GM19324 (cell line): ENCODE data around the gene URB1.
"Not testable (repeated sequence)": the region's sequence is repeated elsewhere in the genome, so short reads cannot be mapped to it uniquely, and the experiment has no call there.

Experiments
- ATAC-seq: cut with Tn5 transposase; IDR thresholded peaks from one replicate; pipeline ENCODE4 v1.9.1; 2021; ENCODE audit warnings: mild to moderate bottlenecking, moderate library complexity; ENCODE audit not compliant: unreplicated experiment, low FRiP score

The URB1 gene, protein sequence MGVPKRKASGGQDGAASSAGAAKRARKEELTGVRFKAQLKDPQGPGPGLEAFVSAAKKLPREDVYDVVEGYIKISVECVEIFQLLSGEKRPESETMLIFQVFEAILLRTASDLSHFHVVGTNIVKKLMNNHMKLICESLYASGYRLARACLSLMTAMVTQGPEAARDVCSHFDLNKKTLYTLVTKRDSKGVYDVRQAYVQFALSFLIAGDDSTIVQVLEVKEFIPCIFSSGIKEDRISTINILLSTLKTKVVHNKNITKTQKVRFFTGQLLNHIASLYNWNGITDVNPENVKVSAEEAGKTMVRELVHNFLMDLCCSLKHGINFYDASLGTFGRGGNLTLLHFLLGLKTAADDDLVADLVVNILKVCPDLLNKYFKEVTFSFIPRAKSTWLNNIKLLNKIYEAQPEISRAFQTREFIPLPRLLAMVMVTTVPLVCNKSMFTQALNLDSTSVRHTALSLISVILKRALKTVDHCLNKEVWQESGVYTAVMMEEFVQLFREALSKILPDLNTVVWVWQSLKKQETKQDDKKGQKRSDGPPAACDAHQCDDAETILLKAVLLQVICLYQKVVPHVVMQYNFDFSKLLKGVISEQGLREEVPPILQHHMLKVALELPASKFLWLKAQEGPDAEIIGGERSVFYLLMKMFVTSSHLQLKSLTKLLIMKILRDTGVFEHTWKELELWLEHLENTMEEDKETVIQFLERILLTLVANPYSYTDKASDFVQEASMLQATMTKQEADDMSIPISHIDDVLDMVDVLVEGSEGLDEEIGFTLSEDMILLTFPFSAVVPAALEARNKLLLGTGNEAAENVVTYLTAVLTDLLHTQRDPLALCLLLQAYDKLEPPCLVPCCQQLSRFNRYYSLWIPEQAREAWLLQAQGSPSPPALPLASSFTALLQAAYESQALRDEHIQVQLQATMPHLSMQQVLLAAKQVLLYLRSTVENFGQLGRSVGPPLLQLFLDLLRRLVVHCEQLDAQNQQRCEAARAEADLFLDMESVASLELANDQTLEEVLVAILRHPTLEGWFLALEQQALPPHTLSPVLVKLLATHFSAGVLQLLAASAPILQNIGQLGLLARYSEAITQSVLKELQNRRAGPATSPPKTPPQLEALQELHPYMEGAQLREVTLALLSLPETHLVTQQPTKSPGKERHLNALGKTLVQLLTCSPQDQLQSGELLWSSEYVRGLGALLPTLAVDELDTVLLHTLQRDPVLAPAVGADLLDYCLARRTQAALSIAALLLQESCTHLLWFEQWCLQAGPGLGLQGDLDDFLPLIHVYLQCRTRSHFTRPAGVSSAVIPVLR (N-terminal part only)

DNA sequence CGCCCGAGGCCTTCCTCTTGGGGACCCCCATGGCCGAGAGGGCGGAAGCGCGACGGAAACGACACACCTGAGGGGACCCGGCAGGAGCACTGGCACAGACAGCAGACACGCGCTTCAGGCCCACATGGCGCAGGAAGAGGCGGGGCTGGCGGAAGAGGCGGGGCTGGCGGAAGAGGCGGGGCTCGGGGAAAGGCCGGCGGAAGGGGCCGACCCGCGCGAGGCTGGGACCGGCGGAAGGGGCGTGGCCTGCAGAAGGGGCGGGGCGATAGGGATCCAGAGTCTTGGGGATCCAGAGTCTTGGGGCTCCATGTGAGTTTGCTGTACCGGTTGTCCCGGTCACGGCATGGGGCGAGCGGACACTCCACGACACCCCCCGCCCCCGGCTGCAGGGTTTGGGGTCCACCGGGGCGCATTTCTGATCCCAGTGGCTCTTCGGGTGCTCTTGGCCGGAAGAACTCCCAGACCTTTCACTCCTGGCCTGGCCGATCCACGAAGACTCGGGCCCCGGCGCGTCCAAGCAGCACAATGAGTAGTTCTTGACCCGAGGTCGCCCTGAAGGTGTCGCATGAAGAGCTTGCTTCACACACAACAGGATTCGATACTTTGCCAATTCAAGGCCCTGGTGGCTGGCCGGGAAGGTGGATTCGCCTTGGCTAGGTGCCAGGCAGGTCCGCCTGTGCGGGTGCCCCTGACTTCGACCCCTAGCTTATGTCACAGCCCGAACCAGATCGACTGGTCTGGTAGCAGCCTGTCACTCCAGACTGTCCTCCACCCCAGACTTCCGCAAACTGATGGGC lies at the start of gene URB1:
Gene URB1, minus strand, starts transcription at position 133 of the 797 bp plus-strand sequence. Its CDS starts 102 bp downstream, at position 31.
- peak; percentile 92 for ATAC-seq

DNA sequence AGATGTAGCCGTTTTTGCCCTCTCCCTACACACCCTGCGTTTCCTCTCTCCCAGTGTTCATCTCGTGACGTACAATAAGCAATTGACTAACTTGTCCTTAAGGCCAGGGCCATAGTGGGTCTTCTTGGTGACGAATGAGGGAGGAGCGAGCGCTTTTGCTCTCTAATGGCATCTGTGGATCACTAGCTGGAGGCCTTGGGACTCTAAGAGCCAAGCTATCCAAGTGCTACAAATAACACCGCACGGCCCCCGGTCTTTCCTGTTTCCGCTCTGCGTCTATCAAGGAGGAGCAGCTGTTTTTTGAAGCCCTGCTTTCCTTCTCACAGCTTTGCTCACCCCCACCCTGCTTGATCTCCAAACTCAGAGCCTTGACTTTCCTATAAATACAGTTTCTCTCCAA lies 44.9 kb upstream of the URB1 start:
- no peak for ATAC-seq

DNA sequence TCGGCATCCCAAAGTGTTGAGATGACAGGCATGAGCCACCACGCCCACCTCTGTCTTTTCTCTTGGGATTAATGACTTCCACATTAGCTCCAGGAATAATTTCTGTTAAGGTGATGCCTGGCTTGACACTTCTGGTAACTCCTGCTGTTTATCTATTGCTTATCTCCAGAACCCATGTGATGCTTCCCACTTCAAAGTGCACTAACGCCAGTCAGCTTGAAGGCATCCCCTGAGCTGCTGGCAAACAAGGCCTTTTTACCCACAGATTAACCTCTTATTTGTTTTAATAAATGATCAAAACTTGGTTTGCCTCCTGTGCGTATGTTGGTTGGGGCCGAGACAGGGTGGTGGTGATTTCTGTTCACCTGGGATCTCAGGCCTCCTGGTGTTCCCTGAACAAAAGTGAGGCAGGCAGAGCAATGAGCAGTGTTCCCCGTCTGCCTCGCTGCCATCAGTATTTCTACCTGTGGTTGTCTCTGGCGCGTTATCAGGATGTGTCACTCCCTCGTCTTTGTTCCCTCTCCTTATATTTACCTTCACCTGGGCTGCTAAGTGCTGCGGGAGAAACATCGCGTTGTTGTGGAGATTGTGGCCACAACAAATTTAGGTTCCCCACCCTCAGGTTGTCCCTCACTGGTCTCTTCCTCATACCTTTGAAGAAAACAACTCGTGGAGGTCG lies 40.3 kb upstream of the URB1 start:
- ATAC-seq, result not testable (repeated sequence)

DNA sequence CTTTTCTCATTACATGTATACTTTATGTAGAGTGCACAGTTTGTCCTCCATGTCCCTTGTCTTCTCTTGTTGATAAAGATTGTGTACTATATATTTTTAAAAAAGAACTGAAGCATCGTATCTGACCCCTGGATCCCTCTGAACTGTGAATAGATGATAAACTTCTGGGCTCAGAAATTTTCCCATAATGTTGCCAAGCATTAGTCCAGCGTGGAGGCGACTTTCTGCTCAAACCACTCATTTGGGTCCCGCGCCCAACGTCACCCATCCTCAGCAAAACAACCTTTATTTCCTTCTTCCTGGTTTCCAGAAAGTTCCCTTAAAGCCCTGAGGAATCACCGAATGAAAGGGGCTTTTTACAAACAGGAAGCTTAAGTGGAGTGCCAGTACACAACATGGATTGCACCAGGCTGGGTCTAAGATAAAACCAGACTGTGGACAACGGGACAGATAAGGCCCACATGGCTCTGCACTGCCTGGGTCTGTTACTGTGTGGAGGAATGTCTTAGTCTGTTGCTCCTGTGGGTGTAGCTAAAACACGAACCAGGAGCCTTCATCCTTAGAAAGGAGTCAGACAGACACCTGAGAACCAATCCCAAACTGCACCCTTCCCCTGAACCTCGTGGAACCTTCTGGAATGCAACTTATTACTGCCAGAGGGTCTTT lies 35.3 kb upstream of the URB1 start:
- no peak for ATAC-seq

DNA sequence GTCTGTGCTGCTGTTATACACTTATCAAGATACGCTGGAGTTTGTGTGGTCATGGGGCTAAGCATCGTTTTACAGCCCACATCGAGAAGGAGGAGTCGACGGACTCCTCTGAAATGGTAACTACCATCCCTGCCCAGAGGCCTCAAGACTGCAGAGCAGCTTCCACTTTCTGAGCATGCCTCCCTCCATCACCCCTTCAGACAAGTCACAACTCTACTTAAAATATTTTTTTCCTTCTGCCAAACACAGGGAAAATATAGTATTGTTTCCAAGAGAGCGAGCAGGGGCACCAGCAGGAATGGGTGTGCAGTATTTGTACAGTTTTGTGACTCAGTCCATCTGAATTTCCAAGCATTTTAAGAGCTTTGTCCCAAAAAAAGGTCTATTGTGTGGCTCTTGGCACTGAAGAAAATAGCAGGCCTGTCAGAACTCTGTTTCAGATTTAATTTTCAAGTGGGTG lies 33.8 kb upstream of the URB1 start:
- ATAC-seq, result no peak

DNA sequence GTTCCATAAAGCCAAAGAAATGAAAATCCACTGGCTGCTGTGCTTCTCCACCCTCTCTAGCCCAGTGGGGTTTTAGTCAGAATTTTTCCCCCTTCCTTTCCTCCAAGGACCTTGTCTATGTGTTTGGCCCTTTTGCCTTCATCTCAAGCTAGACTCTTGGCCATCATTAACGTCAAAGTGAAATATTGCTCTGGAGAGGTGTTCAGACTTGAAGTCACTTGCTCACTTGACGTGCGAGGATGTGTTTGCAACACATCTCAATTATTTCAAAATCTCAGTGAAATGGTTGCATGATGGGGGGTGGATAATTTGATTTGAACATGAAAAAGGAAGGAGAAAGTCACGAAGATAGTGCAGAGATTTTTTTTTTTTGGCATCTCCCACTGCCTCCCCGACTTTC lies 33.3 kb upstream of the URB1 start:
- ATAC-seq, result no peak

DNA sequence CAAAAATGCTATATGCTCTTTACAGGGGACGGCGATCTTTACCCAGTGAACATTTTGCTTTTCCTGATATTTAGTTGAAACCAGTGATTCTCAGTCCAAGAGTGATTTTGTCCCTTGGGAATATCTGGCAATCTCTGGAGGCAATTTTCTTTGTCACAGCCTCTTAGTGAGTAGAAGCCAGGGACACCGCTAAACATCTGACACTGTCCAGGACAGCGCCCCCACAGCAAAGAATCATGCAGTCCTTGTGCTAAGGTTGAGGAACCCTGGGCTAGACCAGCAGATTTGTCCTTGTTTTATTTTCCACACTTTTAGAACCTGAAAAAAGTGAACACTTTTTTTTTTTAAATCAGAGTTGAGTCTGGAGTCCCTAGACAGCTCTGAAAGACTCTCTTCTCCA lies 32.8 kb upstream of the URB1 start:
- no peak for ATAC-seq

DNA sequence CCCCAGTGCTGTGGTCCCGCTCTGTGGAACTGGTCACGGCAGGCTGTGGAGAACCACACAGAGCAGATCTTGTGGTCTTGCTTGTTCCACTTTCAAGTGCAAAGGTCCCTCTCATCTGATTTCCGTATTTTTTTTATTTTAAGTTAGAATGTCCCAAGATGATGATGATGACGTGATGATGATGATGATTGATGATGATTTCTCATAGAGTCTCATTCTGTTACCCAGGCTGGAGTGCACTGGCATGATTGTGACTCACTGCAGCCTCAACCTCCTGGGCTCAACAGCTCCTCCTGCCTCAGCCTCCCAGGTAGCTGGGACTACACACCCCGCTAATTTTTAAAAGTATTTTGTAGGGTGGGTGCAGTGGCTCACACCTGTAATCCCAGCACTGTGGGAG lies 31.9 kb upstream of the URB1 start:
- ATAC-seq, result no peak

DNA sequence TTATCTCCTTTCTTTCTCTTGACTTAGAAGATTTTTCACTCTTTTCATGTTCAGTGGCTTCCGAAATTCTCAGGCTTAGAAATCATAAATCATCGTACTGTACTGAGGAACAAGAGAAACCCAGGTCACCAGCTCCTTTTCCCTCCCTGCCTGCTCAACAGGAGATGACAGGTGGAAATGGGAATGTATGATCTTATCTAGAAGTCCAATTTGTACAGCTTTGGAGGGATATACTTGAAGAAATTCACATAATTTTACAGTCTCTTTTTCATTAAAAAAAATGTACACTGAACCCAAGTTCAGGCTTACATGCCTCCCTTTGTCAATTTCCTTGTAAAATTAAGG lies 31.4 kb upstream of the URB1 start:
- ATAC-seq, result no peak

DNA sequence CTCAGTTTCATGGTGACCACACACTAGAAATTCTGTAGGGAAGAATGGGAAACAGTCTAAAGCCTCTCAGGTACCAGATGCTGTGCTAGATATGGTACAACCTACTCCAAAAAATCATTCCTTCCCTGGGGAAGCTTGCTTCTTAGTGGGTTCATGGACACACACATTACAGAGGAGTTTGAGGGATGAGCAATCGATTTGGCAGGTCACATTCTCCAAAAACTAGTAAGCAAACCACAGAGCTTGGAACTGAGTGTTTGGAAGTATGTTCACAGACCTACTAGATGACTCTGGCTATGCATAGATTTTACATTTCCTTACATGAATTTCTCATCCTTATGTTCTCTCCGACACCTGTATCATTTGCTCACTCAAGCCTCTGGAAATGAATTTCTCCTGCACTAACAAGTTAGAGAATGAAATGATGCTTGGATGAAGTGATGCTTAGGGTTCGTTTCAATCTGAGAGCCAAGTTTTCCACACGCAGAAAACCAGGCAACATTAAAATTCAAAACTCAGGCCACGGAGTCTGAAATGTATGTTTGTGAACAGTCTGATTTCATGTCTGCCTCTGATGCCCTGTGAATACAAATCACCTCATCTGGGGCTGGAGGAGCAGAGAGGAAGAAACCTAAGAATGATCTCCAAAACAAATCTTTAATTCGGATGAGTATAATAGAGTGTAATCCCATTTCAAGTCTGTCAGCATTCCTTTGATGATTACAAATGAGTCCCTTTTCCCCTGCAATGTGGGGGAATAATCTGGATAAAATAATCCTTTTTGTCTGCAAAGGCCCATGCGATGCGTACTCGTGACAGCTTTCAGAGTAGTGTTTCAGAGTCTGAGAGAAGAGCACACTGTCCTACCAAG lies 30.7 kb upstream of the URB1 start:
- ATAC-seq, result no peak

DNA sequence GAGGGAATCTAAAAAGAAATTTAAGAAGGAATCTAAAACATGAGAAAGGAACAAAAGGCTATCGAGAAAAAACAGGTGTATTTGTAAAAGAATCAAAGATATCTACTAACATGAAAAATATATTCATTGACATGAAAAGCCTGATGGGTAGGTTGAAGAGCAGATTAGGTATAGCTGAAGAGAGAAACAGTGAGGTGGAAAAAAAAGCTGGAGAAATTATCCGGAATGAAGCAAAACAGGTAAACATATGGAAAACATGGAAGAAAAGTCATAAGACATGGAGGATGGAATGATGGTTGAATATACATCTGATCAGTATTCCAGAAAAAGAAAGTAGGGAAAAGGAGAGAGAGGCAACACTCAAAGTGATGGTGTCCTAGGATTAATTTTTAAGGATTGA lies 29.3 kb upstream of the URB1 start:
- ATAC-seq, result no peak

DNA sequence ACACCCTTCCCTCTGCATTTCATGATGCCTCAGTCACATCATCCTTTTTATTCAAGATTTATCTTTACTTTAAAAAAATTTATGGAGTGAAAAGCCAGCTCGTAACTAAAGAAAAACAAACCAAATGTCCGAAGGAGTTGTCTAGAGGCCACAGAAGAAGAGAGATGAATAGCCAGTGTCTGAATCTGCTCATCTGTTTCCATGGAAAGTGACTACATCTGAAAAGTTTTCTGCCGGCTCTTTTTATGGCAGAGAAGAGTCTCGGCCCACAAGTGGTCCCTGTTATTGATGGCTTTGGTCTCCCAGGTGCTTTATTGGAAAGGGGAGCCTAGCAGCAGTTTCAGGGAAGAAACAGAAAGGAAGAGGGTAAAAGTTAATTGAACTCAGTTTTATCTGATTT lies 25.3 kb upstream of the URB1 start:
- no peak for ATAC-seq

DNA sequence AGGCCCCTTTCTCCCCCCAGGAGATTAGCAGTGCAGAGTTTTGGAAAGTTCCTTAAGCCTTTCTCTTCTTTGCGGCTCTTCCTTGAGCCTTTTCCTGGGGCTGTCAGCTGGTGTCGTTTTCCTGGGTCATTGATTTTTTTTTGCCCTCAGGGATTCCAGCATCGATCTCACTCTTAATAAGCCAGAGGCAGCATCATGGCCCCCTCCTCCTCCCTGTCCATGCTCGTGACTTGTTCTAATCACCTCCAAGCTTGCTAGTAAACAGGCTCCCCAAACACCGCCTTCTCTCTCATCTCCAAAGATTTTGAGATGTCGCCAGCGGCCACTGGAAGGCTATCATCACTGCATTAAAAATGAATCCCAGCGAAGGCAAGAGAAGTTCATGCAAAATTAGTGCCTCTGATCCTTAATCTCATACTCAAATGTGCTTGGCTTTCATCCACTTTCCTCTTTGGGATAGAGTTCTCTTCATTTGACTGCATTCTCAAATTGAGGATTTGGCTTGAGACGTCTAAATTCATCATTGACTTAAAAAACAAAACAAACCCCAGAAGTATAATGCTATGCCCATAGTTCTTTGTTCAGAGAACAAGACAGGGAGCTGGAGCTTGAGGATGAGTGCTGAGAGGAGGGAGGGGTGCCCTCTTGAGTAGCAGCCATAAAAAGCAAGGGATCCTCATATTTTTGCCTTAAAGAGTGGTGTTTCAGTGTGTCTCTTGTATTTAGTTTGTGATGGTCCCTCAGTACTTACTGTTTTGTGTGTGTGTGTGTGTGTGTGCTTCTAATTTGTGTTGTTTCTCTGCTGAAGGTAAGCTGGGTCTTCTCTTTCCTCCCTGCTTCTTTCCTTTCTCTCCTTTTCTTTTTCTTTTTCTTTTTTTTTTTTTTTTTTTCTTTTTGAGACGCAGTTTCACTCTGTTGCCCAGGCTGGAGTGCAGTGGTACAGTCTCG lies 22.9 kb upstream of the URB1 start:
- no peak for ATAC-seq

DNA sequence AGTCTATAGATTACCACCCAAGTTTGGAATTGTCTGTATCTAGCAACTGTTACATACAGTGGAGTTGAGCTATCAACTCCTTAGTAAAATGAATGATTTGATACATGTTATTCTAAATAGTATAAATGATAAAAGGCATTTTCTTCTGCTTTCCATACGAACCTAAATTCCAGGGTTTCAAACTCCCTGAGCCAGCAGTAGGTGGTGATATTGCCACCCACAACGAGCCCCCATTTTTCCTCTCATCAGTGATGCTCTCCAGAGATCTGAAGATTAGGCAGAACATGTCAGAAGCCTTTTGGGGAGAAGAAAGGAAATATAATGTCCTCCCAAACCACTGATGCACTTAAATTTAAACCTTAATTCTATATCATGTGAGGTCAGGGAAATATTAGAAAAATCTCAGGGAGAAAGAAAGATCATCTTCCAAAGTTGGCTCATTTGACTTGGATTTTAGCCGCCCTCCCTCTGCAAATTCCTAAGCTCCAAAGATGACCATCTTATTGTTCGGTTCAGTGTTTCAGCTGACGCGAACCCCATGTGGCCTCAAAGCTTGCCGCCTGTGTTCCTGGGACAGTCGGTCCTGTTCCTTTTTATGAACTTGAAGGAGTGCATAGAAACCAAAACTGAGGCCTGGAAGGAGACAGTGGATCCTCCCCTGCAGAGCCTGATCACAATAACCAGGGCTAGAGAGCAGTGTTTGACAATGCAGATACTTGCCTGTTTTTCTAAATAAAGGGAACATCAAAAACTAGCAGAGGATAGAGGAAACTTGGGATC lies 22.0 kb upstream of the URB1 start:
- ATAC-seq, result no peak

DNA sequence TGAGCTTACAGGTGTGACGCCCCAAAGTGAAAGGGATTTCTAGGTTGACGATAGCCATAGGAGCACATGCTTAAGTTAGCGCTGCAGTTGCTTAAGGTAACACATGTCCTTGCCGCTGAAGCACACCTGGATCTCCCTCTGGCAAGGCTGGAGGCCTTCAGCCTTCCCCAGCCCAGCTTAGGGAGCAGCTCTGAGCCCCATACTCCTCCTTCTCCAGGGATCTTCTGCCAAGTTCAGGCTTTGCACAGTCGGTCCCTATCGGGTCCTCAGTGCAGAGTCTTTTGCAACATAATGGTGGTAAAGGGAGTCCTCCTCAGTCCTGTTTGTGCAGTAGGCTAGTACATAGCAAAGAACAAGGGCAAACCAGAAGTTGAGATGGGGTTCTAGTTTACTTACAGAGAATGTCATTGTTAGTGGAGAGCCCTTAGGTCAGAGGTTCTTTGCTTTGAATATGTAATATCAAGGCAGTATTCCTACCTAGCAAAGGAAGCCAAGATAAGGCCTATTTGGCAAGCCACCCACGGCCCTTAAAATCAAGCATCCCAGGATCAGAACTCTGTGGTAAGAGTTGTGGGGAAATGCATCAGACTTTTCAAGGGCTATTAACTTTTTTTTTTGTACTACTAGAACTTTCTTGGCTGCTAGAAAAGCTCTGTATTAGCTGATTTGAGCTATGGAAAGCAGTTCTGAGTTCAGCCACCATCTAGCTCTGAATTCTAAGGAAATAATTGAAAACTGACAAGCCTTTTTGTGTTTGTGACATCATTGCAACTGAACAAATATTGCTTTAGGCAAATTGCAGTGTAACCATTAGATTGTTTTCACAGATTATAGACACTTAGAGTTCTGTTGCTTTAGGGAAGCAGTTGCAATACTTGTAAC lies 21.1 kb upstream of the URB1 start:
- no peak for ATAC-seq
